GM03348 (cell line): ENCODE measurements around the gene PPP1R15A.
"Not testable (repeated sequence)": the region's sequence is repeated elsewhere in the genome, so short reads cannot be mapped to it uniquely, and the experiment has no call there.

ENCODE experiments used
- DNase-seq: peaks from one replicate; pipeline ENCODE4 v3.0.0; 2012; ENCODE audit warnings: low spot score

PPP1R15A gene

DNA sequence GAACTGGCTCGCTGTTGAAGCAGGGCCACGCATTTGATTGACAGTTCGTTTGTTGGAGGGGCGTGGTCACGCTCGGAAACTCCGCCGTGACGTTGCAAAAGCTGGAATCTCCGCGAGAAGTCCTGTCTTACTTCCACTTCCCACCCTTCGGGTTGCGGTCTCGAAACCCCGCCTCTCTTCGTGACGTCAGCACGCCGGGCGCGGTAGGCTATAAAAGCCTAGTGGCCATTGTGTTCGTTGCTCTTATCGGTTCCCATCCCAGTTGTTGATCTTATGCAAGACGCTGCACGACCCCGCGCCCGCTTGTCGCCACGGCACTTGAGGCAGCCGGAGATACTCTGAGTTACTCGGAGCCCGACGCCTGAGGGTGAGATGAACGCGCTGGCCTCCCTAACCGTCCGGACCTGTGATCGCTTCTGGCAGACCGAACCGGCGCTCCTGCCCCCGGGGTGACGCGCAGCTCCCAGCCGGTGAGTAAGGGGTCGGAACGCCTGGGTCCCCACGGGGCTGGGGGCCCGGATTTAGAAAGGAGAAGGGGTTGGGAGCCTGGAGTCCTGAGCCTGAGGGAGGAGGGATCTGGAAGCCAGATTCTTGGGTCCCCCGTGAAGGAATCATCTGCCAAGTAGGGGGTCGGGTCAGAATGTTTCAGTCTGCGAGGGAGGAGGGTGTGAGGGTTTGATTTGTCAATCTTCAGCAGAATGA, at the start of gene PPP1R15A:
Gene PPP1R15A, plus strand, starts transcription at position 240 of the 702 bp plus-strand sequence. CDS start 813 bp downstream, outside the sequence.
- DNase-seq: peak; percentile 96

DNA sequence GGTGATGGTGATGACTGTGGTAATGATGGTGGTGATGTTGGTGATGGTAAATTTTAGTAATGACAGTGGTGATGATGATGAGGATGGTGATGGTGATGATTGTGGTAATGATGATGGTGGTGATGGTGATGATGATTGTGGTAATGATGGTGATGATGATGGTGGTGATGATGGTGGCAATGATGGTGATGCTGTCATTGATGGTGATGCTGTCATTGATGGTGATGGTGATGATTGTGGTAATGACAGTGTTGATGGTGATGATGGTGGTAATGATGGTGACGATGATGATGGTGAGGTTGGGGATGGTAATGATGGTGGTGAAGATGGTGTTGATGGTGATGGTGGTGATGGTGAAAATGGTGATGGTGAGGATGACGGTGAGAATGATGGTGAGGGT, 49.7 kb upstream of the PPP1R15A start:
- no peak for DNase-seq

DNA sequence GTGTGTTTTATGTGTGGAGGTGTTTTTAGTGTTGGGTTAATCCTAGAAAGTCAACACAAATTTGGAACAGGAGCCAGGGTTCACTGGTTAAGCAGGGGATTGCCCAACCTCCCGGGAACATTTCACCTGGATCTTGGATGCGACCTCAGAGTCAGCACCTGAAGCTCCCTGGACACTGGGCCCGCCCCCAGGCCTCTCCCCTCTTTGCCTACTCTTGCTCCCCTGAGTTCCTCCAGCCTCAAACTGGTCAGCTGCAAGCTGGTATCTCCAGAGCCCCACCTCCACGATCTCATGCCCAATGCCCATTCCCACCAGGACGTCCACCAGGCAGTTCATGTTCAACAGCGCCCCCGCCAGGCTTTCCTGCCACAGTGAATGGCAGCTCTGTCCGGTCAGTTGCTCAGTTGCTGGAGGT, 45.6 kb upstream of the PPP1R15A start:
- no peak for DNase-seq

DNA sequence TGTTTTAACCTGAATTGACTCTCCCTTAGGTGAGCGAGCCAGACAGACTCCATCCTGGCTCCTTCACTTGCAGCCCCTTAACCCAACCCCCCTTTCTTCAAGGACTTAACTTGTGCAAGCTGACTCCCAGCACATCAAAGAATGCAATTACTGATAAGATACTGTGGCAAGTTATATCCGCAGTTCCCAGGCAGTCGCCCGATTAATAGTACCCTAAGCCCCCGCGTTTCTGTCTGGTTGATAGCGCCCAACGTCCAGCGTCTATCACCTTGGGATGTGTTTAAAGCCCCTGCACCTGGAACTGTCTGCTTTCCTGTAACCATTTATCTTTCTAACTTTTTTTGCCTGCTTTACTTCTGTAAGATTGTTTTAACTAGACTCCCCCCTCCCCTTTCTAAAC, 42.1 kb upstream of the PPP1R15A start:
- no peak for DNase-seq

DNA sequence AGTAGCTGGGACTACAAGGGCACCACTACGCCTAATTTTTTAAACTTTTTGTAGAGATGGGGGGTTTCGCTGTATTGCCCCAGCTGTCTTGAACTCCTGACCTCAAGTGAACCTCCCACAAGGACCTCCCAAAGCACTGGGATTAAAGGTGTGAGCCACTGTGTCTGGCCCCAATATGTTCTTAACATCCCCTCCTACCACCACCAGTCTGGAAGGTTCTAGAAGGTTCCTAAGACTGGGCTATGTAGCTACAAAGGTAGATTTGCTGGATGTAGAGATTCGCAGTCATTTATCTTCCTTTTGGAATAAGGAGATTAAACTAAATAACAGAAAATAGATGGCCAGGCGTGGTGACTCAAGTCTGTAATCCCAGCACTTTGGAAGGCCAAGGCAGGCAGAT, 41.3 kb upstream of the PPP1R15A start:
- DNase-seq: no peak

DNA sequence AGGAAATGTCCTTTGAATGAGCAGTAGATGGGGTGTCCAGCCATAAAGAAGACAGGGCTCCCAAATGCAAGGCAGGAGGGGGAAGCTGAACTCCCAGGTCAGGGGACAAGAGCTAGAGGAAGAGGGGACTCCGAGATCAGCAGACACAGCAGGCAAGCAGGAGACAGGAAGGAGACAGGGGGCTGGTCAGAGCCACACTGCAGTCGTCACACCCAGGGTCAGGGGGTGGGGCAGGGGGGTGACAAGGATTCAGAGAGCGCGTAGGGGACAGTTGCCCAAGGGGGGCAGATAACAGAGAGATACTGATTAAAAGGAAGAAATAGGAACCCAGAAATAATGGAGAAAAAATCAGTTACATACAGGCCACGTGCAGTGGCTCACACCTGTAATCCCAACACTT, 39.2 kb upstream of the PPP1R15A start:
- DNase-seq: no peak

DNA sequence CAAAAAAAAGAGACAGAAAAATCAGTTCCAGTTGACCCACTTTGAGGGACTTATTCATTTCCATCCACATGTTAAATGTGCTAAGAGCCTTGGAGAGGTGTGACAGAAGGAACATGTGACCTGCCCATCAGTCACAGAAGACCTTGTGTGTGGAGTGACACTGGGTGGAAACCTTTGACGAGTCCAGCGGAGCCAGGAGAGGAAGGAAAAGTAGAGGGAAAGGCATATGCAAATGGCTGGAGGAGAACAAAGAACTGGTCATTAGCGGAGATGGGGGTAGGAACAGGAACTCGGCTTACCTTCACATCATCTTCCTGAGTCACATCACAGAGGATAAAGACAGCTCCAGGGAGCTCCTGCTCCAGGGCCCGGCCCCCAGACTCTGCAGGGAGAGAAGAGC, 38.2 kb upstream of the PPP1R15A start:
- DNase-seq: no peak

DNA sequence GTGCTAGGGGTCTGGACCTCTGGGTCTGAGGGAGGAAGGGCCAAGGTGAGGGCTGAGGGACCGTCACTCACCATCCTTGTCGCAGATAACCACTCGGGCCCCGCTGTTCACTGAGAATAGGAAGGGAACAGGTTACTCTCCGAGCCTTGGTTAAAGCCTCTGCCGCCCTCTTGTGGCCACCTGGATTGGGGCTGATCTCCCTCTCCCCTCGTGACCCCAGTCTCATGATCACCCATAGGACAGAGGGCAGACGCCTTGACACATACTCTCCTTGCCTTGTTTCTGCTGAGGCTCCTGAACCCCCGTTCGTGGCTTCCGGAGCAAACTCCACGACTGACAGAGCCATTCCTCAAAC, 36.5 kb upstream of the PPP1R15A start:
- peak; percentile 90 for DNase-seq

DNA sequence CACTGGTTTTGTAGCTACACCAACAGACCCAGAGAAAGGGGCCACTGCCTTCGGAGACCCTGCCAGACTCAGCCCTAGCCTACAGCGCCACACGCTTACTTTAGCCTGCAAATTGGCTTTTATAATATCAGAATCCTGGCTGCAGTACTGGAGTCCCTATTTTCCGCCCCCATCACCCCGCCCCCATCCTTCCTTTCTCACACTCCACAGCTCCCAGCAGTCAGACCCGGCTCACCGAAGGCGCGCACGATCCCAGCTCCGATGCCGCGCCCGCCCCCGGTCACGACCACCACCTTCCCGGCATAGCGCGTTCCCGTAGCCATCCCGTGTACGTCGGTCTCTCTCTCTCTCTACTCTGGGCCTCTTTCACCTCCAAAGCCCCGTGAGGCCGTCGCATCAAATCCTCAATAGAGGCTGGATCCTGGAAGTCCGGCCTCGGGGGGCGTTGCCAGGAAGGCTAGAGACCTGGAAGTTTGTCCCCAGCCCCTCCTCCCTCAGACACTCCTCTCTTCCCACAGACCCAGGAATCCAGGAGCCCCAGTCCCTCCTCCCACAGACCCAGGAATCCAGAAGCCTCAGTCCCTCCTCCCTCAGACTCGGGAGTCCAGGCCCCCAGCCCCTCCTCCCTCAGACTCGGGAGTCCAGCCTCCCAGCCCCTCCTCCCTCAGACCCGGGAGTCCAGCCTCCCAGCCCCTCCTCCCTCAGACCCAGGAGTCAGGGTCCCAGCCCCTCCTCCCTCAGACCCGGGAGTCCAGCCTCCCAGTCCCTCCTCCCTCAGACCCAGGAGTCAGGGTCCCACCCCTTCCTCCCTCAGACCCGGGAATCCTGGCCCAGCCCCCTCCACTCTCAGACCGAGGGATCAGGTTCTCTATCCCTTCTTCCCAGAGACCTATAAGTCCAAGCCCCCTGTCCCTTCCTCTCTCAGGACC, 35.9 kb upstream of the PPP1R15A start, which contains the start of gene HSD17B14:
Gene HSD17B14, minus strand, starts transcription at position 403 of the 929 bp plus-strand sequence. Its CDS starts 80 bp downstream, at position 323.
- peak; percentile 47 for DNase-seq

DNA sequence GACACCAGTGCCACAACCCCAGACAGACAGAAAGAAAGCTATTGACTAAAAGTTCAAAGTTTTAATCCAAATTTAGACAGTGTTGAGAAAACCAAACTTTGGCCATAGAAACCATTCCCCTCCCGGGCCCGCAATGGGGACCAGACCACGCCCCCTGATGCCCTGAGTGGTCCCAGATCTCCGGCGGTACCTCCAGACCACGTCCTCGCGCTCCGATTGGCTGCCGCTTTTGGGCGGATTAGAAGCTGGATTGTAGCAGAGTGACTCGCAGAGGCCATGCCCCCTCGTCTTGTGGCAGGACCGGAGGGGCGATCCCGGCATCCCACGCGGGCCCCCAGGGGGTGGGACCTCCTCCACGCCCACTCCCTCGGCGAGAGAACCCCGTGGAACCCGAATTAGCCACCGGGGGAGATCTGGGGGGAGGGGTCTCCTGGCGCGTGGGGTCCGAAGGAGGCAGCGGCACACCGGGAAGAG, 35.1 kb upstream of the PPP1R15A start:
- DNase-seq: peak; percentile 63

DNA sequence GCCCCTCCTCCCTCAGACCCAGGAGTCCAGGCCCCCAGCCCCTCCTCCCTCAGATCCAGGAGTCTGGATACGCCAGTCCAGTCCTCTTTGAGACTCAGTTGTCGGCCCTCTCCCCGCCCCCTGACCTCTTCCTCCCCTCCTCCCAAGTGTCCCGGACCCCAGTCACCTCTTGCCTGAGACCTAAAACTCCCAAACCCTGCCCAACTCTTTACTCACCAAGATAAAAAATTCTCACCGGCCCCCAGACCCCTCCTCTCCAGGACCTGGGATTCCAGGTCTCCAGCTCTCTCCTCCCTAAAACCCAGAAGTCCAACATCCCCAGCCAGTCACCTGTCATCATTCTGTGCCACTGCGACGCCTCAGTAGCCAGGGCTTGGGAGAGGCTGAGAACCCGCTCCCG, 34.5 kb upstream of the PPP1R15A start:
- no peak for DNase-seq

DNA sequence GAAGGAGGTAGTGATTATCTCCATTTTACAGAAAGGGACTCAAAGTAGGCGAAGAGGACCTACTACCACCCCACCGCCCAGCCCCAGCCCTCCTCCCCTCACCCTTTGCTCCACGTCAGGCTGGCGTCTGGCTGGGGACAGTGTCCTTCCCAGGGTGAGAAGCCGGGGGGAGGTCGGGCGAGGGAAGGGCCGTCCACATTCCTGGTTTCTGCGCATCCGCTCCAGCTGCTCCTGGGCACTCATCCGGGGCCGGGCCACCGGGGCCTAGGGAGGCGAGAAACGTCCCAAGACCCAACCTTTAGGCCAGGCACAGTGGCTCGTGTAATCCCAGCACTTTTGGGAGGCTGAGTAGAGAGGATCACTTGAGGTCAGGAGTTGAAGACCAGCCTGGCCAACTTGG, 31.2 kb upstream of the PPP1R15A start:
- no peak for DNase-seq

DNA sequence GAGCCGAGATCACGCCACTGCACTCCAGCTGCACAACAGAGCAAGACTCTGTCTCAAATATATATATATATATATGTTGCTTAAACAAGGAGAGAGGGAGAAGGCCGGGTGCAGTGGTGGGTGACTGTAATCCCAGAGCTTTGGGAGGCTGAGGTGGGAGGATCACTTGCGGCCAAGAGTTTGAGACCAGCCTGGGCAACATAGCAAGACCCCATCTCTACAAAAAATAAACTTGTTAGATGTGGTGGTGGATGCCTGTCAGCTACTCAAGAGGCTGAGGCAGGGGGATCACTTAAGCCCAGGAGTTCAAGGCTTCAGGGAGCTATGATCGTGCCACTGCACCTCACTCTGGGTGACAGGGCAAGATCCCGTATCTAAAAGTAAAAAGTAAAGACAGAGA, 30.6 kb upstream of the PPP1R15A start:
- no peak for DNase-seq

DNA sequence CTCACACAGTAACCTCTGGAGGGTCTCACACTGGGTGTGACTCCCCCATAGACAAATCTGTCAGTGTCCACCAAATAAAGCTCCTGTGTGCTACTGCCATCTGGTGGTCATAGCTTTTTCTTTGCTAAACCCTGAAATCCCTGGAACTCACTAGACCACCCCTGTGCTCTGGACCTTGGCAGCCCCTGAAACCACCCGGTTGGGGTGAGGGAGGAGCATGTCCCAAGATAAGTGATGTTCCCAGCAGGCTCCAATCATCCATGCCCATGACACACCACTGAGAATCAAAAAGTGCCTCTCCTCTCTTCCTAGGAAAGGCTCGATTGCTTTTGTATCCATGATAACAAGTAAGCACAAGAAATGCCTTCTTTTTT, 29.4 kb upstream of the PPP1R15A start:
- DNase-seq: peak; percentile 64

DNA sequence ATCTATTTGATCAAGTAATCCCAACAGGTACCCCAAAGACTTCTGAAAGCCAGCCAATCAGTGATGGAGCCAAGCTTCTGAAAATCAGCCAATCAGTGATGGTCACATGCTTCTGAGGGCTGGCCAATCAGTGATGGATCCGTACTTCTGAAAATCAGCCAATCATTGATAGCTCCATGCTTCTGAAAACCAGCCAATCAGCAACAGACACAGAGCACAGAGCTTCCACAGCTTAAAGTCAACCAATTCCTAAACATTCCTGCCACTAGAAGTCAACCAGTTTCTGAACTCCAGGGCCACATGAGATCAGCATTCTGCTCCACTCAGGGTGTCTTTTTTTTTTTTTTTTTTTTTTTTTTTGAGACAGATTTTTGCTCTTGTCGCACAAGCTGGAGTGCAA, 27.7 kb upstream of the PPP1R15A start:
- DNase-seq: peak; percentile 58

DNA sequence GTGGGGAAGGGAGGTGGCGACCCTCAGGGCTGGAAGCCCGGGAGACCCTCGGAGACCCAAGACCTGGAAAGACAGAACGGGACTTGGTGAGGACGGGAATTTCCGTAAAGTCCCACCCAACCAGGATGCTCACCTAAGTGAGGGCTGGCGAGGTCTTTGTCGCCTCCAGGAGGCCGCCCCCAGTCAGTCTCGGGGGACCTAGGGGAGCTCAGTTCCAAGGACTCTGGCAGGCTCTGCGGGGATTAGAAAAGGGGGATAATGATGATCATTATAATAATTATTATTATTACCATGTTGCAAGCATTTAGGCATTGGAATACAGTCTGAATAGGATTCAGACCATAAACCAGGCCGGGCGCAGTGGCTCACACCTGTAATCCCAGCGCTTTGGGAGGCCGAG, 26.8 kb upstream of the PPP1R15A start:
- no peak for DNase-seq

DNA sequence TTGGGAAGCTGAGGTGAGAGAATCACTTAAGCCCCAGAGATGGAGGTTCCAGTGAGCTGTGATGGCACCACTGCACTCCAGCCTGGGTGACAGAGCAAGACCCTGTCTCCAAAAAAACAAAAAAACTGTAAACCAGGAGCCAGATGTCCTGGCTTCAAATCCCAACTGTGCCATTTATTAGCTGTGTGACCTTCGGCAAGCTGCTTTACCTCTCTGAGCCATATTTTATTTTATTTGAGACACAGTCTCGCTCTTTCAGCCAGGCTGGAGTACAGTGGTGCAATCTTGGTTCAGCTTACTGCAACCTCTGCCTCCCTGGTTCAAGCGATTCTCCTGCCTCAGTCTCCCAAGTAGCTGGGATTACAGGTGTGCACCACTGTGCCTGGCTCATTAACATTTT, 25.6 kb upstream of the PPP1R15A start:
- not testable (repeated sequence) for DNase-seq

DNA sequence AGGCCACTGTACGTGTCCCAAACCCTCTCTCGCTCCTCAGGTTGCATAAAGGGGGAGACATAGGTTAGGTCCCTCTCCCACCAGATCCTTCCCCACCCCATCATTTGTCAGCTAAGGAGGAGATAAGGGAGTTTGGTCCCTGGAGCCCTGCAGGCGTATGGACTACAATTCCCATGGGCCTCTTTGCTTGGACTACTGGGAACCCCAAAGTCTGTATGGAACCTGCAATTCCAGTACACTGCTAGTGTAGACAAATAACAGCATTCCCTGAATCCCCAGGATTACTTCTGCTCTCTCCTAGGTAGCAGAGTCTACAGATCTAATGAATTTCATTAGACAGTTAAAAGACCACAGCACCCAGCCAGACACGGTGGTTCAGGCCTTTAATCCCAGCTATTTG, 19.9 kb upstream of the PPP1R15A start:
- DNase-seq: no peak

DNA sequence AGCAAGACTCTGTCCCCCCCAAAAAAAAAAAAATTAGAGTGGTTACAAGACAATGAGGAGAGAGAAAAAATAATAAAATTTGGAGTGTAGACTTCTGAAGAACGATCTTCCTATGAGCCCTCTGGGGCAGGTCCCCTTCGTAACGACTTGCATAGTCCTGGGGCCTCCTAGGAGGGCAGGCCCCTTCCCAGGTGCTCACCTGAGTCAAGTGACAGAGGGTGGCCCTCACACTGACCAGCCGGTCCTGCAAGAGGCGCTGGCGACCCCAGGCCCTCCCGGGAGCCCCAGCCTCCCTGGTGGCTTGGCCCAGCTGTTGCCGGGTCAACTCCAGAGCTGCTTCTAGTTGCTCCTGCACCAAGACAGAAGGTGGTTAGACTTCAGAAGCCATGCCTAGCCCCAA, 18.7 kb upstream of the PPP1R15A start:
- no peak for DNase-seq

DNA sequence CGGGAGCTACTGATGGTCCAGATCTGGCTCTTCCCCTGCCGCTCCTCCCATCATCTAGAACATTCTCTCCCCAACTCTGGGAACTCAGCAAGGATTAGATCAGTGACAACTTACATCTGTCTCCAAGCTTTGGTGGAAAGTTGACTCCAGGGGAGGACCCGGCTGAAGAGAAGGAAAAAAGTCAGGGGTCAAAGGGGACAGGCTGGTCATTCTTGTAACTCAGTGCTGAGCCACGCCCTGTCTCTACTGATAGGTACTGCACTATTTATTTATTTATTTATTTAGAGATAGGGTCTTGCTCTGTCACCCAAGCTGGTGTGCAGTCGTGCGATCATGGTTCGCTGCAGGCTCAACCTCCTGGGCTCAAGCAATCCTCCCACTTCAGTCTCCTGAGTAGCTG, 18.1 kb upstream of the PPP1R15A start:
- no peak for DNase-seq

DNA sequence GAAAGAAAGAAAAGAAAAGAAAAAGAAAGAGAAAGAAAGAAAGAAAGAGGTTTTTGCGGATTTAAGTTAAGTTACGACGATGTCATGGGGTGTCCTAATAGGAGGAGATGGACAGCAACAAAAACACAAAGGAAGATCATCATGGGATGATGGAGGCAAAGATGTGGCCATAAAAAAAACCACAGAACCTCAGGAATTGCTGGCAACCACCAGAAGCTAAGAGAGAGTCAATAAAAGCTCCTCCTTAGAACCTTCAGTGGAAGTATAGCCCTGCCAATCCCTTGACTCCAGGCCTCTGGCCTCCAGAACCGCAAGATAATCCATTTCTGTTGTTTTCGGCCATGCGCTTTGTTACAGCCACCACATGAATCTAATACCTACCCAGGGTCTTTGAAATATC, 15.3 kb upstream of the PPP1R15A start:
- DNase-seq: peak; percentile 23

DNA sequence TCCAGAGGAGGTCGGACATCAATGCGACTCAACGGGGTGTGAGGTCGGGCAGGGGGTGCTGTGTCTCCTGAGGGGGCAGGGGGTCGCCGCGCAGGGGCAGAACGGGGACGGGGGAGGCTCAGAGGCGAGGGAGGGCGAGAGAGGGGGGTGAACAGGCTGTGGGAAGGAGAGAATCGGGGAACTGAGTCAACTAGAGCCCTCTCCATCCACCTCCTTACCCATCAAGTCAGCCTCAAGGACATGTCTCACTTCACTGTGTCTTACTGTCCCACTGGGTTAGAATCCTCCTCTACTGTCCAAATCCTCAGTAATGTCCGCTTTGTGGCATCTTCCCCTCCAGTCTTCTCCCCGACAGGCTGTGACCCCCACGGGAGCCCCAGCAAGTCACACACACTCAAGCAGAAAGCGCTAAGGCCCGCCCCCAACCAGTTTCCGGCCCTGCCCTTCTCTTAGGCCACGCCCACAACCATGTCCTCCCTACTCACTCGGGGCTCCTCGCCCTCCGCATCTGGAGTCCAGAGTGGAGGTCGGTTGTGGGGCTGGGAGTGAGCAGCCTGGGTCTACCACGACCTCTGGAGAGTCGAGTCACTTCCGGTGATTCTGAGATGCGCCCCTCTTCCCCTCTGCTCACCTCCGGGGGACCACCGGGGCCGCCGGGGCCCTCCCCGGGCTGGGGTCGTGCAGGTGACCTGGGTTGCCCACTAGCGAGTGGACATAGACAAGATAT, 13.1 kb upstream of the PPP1R15A start:
- no peak for DNase-seq
